HEK293T (cell line): ENCODE results near the gene EXD3.

Source experiments
- SP1 ChIP-seq: fragments of 450-650 bp; IDR thresholded peaks from 2 replicates; pipeline ENCODE4 v1.6.1; 2017
- SUZ12 ChIP-seq: fragments of 450-650 bp; IDR thresholded peaks from 2 replicates; pipeline ENCODE4 v1.6.1; 2016; ENCODE audit warnings: mild to moderate bottlenecking

DNA sequence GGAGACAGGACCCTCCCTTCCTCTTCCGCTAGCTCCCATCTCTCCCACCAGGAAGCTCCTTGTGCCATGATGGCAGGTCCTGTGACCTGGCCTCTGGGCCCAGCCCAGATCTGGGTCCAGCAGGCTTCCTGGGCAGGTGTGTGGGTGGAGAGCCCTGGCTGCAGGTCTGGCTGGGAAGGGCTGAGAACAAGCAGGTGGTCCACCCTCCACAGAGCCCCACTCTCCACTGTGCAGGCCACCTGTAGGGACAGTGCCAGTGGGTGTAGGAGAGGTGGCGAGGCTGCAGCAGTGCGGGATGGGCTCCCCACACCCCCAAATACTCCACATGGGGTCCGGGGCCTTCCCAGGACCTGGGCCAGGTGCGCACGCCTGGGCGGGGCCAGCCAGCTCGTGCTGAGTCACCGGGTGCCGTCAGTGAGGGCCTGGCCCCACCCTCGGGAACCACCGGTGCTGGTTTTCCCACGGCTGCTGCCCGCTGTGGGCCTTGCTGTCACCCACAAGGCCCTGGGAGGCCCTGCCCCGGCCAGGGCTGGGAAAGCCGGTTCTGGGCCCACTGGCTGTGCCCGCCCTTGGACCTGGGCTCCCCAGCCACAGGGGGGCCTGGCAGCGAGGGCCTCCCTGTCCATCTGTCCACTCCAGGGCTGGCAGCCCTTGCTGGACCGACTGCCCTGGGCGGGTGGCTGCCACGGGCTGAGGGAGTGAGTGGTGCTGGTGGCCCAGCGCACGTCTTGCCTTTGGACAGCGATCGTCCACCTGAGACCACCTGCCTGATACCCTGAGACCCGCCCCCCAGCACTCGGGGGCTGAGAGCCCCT is 111.6 kb downstream of the EXD3 start:
- TF ChIP-seq SUZ12 (no peak), SP1 (no peak)
